GM21576 (cell line): ENCODE measurements around the gene DFFA.
A peak's percentile ranks its signal among the peaks of the same experiment; 100 is the strongest.
"Not testable (repeated sequence)": the region's sequence is repeated elsewhere in the genome, so short reads cannot be mapped to it uniquely, and the experiment has no call there.

Experiments used
- ATAC-seq: cut with Tn5 transposase; IDR thresholded peaks from one replicate; pipeline ENCODE4 v1.9.1; 2021; ENCODE audit warnings: mild to moderate bottlenecking, moderate library complexity; ENCODE audit not compliant: unreplicated experiment

DFFA gene

DNA sequence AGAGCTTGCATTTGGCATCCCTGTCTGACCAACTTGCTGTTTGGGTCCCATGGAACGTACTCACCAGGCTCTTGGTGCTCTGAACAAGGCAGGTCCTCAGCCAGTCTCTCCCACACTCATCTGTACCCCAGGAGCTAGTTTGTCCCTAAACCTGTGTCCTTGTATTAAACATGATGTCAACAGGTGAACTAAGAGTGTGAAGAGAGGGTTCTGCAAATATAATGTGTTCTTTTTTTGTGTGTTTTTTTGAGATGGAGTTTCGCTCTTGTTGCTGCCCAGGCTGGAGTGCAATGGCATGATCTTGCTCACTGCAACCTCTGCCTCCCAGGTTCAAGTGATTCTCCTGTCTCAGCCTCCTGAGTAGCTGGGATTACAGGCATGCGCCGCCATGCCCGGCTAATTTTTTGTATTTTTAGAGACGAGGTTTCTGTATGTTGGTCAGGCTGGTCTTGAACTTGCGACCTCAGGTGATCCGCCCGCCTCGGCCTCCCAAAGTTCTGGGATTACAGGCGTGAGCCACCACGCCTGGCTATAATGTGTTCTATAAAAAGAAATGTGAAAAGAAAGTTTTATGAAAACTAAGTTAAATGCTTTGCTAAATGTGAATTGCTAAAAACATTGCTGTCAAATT lies 33.8 kb upstream of the DFFA start:
- ATAC-seq, result not testable (repeated sequence)

DNA sequence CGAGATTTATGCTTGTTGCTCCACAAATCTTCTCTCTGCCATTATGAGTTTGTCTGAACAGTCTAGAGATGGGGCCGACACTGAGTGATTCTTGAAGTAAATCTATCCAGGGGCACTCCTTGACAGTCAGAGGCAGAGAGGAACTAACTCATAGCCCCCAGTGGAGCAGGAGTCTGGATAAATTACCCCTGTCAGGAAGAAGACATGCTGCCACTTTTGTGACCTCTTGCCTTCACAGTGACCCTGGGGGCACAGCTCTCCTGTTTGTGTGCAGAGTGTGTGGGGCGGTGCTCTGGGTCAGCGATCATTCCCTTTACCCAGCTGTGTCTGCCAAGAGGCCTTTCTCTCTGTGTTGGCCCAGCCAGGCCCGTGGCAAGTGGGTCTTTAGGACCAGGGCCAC lies 31.9 kb upstream of the DFFA start:
- ATAC-seq, result no peak

DNA sequence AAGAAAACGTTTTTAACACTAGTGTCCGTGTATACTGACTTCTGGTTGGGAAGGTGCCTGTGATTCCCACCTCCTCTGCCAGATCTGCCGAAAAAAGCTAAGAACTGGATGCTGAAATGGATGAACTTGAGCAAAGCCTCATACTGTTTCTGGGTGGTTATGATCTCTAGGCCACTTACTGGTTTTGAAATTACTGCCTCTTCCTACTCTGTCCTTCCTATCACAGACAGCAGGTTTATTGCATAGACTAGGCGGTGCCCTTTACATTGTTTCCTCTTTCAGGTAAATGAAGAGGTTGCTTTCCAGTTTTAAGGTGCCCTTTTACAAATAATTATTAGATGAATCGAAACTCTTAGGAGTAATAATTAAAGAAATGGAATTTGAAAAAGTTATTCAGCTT lies 29.9 kb upstream of the DFFA start:
- ATAC-seq, result no peak

DNA sequence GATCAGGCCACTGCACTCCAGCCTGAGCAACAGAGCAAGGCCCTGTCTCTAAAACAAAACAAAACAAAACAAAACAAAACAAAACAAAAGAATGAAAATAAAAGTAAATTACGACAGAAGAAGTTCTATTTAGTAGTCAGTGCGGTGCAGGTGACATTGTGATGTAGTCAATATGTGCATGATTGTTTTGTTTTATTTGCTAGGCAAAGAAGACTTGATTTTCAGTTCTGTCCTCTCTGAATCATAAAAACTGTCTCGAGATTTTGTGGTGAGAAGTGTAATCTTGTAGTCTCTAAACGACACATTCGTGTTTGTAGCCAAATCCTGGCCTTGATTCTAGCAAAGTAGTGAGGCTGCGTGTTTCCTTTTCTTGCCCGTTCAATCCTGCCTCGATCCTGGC lies 25.9 kb upstream of the DFFA start:
- ATAC-seq, result no peak

DNA sequence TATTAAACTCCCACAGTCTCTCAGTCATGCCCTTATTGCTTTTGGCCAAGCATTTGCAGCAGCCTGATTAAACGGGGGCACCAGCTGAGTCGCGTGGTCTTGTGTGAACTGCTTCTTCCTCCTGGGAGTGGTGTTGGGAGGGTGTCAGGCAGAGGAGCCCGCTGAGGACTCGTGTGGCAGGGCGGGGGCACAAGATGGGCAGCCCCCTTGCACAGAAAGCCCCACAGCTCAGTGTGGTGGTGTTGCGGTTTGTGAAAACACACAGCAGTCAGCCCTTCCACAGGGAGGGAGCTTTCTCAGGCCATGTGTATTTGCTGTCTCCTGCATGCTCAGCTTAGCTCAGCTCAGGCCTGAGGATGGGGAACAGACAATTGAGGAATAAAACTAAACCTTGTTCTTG lies 24.8 kb upstream of the DFFA start:
- no peak for ATAC-seq

DNA sequence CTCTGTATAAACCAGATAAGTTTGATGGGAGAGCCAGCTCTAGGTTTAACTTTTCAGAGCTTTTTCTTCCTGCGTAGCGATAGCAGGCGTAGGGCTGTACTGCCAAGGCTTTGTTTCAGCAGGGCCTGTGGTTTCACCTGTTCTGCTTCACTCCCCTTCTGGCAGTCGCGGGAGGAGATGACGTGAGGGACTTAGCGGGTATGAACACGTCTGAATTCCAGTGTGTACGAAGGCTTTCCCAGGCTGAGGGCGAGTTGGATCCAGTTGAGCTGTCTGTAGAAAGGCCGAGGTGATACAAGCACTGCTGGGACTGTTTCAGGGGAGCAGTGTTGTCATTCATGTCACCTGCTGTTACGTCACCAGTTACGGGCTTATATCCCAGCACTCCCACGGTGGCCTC lies 23.6 kb upstream of the DFFA start:
- ATAC-seq, result no peak

DNA sequence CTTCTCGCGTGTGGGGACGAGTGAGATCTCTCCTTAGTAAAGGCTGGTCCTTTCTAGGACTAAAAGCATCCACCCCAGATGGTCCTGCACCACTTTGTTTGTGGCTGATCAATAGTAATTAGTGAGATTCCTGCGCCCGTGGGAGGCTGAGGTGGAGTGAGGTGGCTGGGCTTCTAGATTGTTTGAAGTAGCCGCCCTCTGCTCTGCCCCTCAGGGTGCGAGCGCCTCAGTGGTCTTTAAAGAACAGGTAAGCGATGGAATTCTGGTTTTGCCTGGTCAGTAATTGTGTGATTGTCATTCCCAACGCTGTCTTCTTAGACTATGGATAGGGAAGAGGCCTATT lies 23.1 kb upstream of the DFFA start:
- no peak for ATAC-seq

DNA sequence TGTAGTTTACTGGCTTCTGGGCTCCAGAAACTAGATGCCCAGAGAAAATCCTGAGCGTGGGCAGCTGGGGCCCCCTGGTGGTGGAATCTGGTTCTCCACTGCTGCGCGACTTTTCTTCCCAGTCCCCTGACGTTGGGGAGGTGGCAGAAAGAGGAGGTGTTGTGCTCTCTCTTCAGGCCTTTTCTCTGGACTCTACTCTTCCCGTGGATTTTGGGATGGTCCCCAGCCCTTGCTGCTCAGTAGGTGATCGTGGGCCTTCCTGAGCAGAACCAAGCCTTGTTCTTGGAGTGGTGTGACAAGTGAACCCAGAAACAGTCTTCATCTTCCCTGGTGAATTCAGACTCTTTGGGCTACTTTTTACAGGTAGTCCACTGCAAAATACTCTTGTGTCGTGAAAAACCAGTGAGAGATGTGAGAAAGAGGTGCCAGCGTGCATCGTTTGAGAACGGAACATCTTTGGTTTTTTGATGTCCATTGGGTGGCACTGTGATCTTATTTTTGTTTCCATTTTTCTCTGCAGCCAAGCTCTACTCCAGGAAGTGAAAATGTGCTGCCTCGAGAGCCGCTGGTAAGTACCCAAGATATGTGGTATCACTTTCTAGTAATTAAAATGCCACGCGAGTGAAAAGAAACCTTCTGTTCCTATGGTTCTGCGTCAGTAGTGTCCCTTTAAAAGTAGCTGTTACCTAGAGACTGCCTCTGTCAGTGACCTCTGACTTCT lies 22.6 kb upstream of the DFFA start:
- ATAC-seq, result peak; percentile 74

DNA sequence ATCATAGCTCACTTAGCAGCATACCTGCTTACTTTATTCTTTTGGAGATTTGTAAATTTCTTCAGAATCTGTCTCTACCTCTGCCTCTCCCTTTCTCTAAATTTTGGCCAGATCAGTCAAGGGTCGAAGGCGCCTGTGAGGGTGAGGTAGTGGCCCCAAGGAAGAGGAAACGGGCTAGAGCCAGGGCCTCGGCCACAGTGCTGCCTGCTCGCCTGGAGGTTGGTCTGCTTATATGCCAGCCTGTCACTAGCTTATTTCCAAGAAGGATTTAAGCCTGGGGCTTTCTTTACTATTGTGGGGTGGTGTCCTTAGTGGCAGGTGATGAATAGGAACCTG lies 22.1 kb upstream of the DFFA start:
- peak; percentile 5 for ATAC-seq

DNA sequence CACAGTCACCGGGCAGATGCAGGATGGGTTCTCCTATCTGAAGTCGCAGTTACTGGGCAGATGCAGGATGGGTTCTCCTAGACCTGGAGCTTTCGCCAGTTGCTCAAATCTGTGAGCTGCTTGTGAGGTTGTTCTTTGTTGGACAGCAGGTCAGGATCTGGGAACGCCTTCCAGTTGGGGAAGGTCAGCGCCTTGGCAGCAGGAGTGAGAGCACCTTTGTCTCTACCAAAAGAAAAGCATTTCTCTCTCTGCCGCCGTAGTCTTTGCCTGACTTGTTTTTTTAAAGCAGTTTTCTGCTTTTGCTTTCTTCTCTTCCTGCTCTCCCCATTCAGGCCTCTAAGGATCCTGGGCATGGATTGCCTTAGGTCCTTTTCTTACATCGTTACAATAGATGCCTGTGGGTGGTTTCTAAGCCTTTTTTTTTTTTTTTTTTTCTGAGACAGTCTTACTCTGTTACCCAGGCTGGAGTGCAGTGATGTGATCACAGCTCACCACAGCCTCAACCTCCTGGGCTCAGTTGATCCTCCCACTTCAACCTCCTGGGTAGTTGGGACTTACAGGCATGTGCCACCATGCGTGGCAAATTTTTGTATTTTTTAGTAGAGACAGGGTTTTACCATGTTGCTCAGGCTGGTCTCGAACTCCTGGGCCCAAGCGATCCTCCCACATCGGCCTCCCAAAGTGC lies 18.1 kb upstream of the DFFA start:
- no peak for ATAC-seq

DNA sequence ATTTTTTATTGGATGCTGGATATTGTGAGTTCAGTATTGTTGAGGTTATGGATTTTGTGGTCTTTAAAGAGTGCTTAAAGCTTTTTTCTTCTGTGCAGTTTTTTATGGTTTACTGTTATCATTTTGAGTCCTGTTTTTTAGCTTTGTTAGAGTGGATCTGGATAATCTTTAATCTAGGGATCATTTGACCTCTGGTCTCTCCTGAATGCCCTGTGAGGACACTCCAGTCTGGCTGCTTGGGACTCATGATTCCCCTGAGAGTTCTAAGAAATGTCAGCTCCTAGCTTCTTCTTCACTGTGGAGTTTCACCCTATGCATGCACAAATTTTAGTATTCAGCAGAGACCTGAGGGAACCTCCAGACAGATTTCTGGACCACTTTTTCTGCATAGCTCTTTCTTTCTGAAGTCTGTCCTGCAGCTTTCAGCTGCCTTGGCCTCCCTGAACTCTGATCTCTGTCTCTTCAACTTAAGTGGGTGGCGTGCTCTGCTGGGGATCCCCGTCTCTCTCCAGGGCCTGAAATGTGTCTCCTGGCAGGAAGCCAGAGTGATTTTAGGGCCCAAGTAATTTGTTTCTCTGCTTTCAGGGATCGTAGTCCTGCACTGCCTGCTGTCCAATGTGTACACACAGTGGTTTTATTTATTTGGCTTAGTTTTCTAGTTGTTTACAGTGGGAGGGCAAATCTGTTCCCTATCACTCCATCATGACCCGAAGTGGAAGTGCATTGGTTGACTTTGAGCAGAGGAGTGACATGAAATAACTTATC lies 17.1 kb upstream of the DFFA start:
- ATAC-seq, result no peak

DNA sequence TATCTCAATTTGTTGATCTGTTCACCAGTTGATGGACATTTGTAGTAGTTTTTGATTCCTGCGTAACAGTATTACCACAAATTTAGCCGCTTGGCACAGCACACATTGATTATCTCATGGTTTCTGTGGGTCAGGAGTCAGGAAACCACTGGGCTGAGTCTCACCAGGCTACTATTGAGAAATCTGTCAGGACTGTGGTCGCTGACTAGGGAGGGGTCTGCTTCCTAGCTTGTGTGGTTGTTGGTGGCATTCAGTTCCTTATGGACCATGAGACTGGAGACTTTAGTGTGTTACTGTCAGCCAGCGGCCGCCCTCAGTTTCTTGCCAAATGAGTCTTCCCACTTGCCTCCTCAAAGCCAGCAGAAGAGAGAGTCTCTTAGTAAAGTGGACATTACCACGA lies 12.2 kb upstream of the DFFA start:
- no peak for ATAC-seq

DNA sequence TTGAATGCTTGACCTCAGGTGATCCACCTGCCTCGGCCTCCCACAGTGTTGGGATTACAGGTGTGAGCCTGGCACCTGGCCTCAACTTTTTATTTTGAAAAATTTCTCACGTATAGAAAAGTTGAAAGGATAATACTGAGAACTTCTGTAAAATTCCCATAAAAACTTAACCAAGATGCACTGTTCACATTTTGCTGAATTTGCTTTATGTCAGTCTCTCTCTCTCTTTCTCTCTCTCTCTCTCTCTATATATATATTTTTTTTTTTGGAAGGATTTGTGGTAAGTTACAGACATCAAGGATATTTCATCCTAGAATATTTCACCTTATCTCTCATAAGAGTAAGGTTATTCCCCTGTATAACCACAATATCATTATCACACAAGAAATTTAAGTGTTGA lies 8.3 kb upstream of the DFFA start:
- ATAC-seq, result no peak

DNA sequence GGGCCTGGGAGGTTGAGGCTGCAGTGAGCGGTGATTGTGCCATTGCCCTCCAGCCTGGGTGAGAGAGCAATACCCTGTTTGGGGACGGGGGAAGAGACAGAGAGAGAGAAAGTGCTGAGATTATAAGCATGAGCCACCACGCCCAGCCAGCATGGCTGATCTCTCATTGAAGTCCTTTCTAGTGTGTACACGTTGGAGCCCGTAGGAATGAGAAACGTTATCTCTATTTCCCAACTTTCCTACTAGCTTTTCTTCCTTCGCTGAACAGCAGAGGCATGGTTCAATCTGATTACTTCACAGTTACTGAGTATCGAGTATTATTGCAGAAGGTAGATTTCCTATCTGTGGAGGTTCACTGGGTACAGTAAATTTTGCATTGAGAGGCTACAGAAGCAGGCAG lies 7.0 kb upstream of the DFFA start:
- no peak for ATAC-seq

DNA sequence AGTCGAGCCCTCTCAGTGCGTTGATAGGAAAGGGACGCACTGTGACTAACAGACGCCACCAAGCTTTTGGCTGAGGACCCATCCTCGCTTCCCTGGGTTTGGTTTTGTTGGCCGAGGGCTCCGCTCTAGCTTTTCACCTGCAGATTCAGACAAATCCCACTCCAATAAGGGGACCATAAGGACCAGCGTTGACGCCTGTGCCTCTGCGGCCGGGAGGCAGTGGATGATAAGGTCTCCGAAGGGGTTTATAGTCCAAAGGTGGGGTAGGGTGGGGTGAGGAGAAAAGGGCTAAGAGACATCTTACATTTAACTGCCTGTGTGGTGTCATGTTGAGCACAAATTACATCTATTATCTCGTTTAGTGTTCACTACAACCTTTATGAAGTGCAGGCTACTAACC lies 3.2 kb upstream of the DFFA start:
- no peak for ATAC-seq

DNA sequence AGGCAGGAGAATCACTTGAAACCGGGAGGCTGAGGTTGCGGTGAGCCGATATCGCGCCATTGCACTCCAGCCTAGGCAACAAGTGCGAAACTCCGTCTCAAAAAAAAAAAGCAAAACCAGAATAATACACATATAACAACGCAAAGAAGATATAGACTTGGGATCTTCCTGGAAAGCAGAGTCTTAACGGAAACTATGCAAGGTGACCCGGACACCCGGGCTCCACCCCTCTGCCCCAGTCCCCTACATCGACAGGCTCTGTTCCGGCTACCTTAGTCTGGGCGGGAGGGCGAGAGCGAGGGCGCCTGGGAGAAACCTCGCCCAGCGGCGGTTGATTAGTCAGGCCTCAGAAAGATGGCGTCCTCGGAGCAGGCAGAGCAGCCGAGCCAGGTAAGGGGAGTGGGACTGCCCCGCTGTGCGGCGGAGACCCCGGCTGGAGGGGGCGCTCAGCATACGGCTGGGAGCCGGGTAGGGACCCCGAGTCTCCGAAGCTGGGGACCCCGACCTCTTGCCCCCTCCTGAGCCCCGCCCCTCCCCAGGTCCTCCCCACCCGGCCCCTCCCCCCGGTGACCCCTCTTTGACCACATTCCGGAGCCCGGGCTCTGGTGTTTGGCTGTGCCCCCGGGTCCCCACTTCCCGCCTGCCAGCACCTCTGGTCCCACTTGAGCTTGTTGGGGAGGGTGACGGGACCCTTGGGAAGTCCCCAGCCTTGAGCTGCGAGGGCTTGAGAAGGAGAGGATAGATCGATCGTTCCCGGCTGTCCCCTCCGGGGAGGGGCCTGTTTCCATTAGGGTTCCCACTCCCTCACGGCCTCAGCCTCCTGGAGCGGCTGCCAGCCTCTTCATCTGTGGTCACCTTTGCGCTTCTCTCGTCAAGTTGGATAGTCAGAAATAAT lies 2.5 kb upstream of the DFFA start, which contains the start of gene PEX14:
Gene PEX14, plus strand, starts transcription at position 338 of the 895 bp plus-strand sequence. Its CDS starts 17 bp downstream, at position 355.
- peak; percentile 58 for ATAC-seq

DNA sequence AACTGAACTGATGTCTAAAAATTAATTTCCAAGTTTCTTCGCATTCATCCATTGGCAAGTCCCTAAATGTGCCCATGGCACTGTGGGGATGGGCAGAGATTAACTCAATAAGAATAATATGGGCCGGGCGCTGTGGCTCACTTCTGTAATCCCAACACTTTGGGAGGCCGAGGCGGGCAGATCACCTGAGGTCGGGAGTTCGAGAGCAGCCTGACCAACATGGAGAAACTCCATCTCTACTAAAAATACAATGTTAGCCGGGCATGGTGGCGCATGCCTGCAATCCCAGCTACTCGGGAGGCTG lies 1.9 kb upstream of the DFFA start:
- ATAC-seq, result not testable (repeated sequence)

DNA sequence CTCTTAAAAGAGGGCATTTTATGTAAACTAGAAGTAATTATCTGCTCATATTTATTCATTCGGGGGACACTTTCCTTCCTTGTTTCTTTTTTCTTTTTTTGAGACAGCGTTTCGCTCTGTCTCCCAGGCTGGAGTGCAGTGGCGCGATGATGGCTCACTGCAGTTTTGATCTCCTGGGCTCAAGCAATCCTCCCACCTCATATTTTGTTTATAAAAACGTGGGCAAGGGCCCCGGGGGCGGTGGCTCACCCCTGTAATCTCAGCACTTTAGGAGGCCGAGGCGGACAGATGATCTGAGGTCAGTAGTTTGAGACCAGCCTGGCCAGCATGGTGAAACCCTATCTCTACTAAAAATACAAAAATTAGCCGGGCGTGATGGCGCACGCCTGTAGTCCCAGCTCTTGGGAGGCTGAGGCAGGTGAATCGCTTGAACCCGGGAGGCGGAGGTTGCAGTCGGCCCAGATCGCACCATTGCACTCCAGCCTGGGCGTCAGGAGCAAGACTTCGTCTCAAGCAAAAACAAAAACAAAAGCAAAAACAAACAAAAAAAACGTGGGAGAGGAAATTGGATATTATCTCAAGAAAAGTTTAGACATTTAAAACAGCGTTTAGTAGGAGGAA lies 926 bp upstream of the DFFA start:
- no peak for ATAC-seq

DNA sequence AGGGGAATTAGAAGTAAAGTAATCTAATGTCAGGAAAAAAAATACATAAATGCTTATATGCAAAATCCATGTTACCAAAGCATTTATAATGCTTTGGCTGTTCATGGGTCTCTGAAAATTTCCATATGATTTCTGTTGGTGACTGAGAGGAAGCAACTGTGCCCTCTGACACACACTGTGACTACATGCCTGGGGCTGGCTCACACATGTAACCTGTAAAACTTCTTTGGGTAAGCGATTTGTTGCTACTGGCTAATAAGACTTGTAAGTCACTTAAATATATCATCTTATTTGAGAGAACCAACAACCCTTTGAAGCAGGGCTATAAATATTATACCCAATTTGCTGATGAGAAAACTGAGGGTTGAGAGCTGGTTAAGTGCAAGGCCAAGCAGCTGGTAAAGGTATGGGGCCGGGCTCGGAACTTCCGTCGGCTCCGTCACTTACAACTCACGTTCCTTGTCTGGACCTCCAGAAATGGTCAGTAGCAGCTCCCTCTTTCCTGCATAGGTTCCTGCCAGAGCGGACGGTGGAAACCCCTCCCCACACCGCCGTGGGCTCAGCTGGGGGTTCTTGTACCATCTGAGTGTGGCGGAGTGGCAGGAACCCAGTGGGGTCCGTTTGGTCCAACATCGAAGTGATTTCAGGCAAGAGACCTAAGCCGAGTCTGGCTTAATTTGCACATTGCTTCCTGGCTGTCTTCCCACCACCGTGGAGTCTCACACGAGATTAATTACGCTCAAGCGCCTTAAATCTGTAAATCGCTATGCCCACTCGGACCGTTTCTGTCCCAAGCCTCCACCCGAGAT lies 714 bp downstream of the DFFA start:
- no peak for ATAC-seq

DNA sequence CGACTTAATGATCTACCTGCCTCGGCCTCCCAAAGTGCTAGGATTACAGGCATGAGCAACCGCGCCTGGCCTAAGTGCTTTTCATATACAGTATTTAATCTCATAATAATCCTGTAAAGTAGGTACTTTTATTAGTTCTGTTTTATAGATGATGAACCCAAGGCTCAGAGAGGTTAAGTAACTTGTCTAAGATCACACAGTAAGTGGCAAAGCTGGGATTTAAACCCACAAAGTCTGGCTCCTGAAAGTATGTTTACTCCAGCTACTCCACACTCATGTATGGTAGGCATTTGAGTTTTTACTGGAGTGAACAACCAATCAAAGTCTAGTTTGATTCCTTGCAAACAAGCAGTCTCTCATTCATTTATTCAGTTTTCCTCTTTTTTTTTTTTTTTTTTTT lies 2.3 kb downstream of the DFFA start:
- ATAC-seq, result no peak
